DOHH2 (cell line): ENCODE results near the gene PPCDC.

Source experiments
- H3F3A ChIP-seq: fragments of 200-600 bp; sonication (generic), shearing (Covaris generic); 2 replicates; pipeline ENCODE4 v1.6.0; 2016; ENCODE audit warnings: antibody characterized with exemption, mild to moderate bottlenecking; ENCODE audit not compliant: control insufficient read depth, insufficient read depth
- H3K27ac ChIP-seq: fragments of 200-600 bp; sonication (generic); 2 replicates; pipeline ENCODE4 v1.5.1; 2014; ENCODE audit warnings: low read depth, mild to moderate bottlenecking, low read length, moderate library complexity
- H3K27me3 ChIP-seq: fragments of 200-600 bp; sonication (generic); 2 replicates; pipeline ENCODE4 v1.6.1; 2014; ENCODE audit warnings: mild to moderate bottlenecking, low read length, mixed read lengths; ENCODE audit not compliant: control insufficient read depth
- H3K36me3 ChIP-seq: fragments of 200-600 bp; sonication (generic); 2 replicates; pipeline ENCODE4 v1.6.1; 2014; ENCODE audit warnings: mild to moderate bottlenecking, low read length, moderate library complexity, mixed read lengths; ENCODE audit not compliant: control insufficient read depth
- H3K4me1 ChIP-seq: fragments of 200-600 bp; sonication (generic); 2 replicates; pipeline ENCODE4 v1.6.1; 2014; ENCODE audit warnings: mild to moderate bottlenecking, low read length, mixed read lengths; ENCODE audit not compliant: control insufficient read depth
- H3K4me2 ChIP-seq: fragments of 200-600 bp; sonication (generic); 2 replicates; pipeline ENCODE4 v1.6.0; 2014; ENCODE audit warnings: mild to moderate bottlenecking, low read length, moderate library complexity
- H3K4me3 ChIP-seq: fragments of 200-600 bp; sonication (generic); 2 replicates; pipeline ENCODE4 v1.5.1; 2014; ENCODE audit warnings: mild to moderate bottlenecking, low read length, mixed read lengths
- H3K79me2 ChIP-seq: fragments of 200-600 bp; sonication (generic); 2 replicates; pipeline ENCODE4 v1.6.1; 2014; ENCODE audit warnings: mild to moderate bottlenecking, low read length, mixed read lengths; ENCODE audit not compliant: control insufficient read depth
- H3K9me2 ChIP-seq: fragments of 200-600 bp; sonication (generic); replicated peaks from 2 replicates; pipeline ENCODE4 v1.6.1; 2014; ENCODE audit warnings: mild to moderate bottlenecking, low read length, mixed read lengths; ENCODE audit not compliant: control insufficient read depth
- H3K9me3 ChIP-seq: fragments of 200-600 bp; sonication (generic); 2 replicates; pipeline ENCODE4 v1.6.1; 2014; ENCODE audit warnings: antibody characterized with exemption, low read length, mixed read lengths; ENCODE audit not compliant: control insufficient read depth, insufficient read depth
- H4K20me1 ChIP-seq: fragments of 200-600 bp; sonication (generic); 2 replicates; pipeline ENCODE4 v1.6.0; 2014; ENCODE audit warnings: low read depth, mild to moderate bottlenecking, antibody characterized with exemption, low read length, moderate library complexity; ENCODE audit not compliant: control insufficient read depth, insufficient read depth
- CTCF ChIP-seq: fragments of 200-600 bp; sonication (generic); IDR thresholded peaks from one replicate; pipeline ENCODE4 v1.5.1; 2014; ENCODE audit warnings: antibody characterized with exemption, mild to moderate bottlenecking, low read depth, low read length; ENCODE audit not compliant: poor library complexity, severe bottlenecking
- EZH2phosphoT487 ChIP-seq: fragments of 200-600 bp; sonication (generic); IDR thresholded peaks from 2 replicates; pipeline ENCODE4 v1.6.1; 2017; ENCODE audit warnings: borderline replicate concordance, mild to moderate bottlenecking, antibody characterized with exemption, low read length, moderate library complexity, mixed read lengths

PPCDC gene

GRCh38 chr15:74978503-74978902, 44.9 kb upstream of the PPCDC start:
- H3K79me2 ChIP-seq = no peaks in the 10 kb centered on the region
- no peaks in the 10 kb centered on the region for H3K4me1 ChIP-seq
- no peak overlapping the region for H3K27ac ChIP-seq
- H3K4me2 ChIP-seq = no peak overlapping the region
- no peak overlapping the region for H3K4me3 ChIP-seq
- H3K27me3 ChIP-seq = 0 out of 2 replicates have a peak, but pooled peaks cover 4% of the 10 kb centered on the region
- no peaks in the 10 kb centered on the region for H3K9me3 ChIP-seq
- no peaks in the 10 kb centered on the region for H4K20me1 ChIP-seq
- TF ChIP-seq CTCF (no peak), EZH2phosphoT487 (no peak)
- H3K36me3 ChIP-seq = no peaks in the 10 kb centered on the region
- H3F3A ChIP-seq = no peaks in the 10 kb centered on the region
- no peaks in the 10 kb centered on the region for H3K9me2 ChIP-seq

GRCh38 chr15:74982183-74982582, 41.2 kb upstream of the PPCDC start:
- no peaks in the 10 kb centered on the region for H3K4me1 ChIP-seq
- H3K4me3 ChIP-seq = no peak overlapping the region
- no peaks in the 10 kb centered on the region for H3K9me3 ChIP-seq
- no peaks in the 10 kb centered on the region for H3K79me2 ChIP-seq
- H3K36me3 ChIP-seq = no peaks in the 10 kb centered on the region
- no peaks in the 10 kb centered on the region for H3K9me2 ChIP-seq
- no peak overlapping the region for H3K27ac ChIP-seq
- TF ChIP-seq EZH2phosphoT487 (no peak), CTCF (no peak)
- H3F3A ChIP-seq = no peaks in the 10 kb centered on the region
- peaks cover 14% of the 10 kb centered on the region for H3K27me3 ChIP-seq
- no peak overlapping the region for H3K4me2 ChIP-seq
- H4K20me1 ChIP-seq = no peaks in the 10 kb centered on the region

GRCh38 chr15:74983725-74984231, 39.6 kb upstream of the PPCDC start:
- H3K79me2 ChIP-seq = no peaks in the 10 kb centered on the region
- no peaks in the 10 kb centered on the region for H3K9me3 ChIP-seq
- no peak overlapping the region for H3K27ac ChIP-seq
- no peak overlapping the region for H3K4me2 ChIP-seq
- H3K4me3 ChIP-seq = no peak overlapping the region
- H3K36me3 ChIP-seq = no peaks in the 10 kb centered on the region
- H4K20me1 ChIP-seq = no peaks in the 10 kb centered on the region
- no peaks in the 10 kb centered on the region for H3F3A ChIP-seq
- H3K9me2 ChIP-seq = no peaks in the 10 kb centered on the region
- H3K27me3 ChIP-seq = peaks cover 14% of the 10 kb centered on the region
- H3K4me1 ChIP-seq = peaks cover 7% of the 10 kb centered on the region
- TF ChIP-seq EZH2phosphoT487 (no peak), CTCF (no peak)
